ENCODE data around the gene SLAMF1.

DNA sequence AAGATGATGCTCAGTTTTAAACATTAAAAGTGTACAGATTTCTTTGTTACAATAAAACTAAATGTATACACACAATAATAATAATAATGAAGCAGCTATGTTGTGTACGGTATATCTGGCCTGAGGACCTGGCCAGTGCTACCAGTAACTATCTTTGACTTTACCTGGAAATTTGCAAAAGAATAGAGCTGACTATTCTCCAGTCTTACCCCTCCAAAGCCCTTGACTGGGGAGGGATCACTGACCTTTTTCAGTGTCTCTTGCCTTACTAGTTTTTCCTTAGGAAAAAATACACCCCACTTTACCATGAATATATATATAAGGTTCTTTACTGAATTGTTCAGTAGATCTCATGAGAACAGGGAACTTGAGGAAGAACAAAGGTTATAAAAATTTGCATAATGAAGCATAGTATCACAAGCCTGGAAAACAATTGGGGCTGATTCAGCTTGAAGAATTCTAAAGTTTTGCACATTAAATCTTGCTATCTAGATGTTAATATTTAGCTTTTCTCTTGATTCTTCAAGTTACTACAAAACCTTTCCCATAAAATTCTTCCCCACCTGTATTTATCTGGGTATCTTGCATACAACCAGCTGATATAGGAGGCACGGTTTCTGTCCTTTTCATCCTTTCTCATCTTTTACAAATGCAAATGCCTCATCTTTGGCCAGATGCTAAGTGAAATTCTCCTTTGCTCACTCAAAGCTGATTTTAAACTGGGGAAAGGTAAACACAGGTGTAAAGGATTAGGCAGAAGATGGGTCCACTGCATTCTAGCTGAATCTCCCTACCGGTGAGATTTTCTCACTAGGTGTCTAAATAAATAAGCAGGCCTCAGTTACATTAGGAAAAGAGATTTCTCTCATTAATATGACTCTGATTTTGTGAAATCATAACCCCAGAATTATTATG lies 25.0 kb upstream of the SLAMF1 start:
- TF ChIP-seq, protein P1, sequence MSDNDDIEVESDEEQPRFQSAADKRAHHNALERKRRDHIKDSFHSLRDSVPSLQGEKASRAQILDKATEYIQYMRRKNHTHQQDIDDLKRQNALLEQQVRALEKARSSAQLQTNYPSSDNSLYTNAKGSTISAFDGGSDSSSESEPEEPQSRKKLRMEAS (IDR thresholded peaks at IDR 0.05; ENCODE audit: low read depth, low read length), result no peak
- TF ChIP-seq, protein P2, sequence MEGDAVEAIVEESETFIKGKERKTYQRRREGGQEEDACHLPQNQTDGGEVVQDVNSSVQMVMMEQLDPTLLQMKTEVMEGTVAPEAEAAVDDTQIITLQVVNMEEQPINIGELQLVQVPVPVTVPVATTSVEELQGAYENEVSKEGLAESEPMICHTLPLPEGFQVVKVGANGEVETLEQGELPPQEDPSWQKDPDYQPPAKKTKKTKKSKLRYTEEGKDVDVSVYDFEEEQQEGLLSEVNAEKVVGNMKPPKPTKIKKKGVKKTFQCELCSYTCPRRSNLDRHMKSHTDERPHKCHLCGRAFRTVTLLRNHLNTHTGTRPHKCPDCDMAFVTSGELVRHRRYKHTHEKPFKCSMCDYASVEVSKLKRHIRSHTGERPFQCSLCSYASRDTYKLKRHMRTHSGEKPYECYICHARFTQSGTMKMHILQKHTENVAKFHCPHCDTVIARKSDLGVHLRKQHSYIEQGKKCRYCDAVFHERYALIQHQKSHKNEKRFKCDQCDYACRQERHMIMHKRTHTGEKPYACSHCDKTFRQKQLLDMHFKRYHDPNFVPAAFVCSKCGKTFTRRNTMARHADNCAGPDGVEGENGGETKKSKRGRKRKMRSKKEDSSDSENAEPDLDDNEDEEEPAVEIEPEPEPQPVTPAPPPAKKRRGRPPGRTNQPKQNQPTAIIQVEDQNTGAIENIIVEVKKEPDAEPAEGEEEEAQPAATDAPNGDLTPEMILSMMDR (IDR thresholded peaks at IDR 0.05; ENCODE audit: low read depth, low read length), result no peak
- TF ChIP-seq POLR2A (IDR thresholded peaks at IDR 0.05; ENCODE audit: extremely low read depth, insufficient read length), result no peak
- no peak for TF ChIP-seq MYC (IDR thresholded peaks at IDR 0.05; ENCODE audit: low read depth, low read length)
